ENCODE measurements around the gene RAB27A. TPM values are rescaled to one million over a fixed set of nuclear protein-coding genes. Genes with fewer than 3 reads are reported as not detected.
A peak's percentile ranks its signal among the peaks of the same experiment; 100 is the strongest.
"Not testable (repeated sequence)": the region's sequence is repeated elsewhere in the genome, so short reads cannot be mapped to it uniquely, and the experiment has no call there.

Gene RAB27A
- total RNA-seq (2014; rRNA removed; shearing (Covaris generic)) = 13.0 and 20.3 TPM in 2 replicates

DNA sequence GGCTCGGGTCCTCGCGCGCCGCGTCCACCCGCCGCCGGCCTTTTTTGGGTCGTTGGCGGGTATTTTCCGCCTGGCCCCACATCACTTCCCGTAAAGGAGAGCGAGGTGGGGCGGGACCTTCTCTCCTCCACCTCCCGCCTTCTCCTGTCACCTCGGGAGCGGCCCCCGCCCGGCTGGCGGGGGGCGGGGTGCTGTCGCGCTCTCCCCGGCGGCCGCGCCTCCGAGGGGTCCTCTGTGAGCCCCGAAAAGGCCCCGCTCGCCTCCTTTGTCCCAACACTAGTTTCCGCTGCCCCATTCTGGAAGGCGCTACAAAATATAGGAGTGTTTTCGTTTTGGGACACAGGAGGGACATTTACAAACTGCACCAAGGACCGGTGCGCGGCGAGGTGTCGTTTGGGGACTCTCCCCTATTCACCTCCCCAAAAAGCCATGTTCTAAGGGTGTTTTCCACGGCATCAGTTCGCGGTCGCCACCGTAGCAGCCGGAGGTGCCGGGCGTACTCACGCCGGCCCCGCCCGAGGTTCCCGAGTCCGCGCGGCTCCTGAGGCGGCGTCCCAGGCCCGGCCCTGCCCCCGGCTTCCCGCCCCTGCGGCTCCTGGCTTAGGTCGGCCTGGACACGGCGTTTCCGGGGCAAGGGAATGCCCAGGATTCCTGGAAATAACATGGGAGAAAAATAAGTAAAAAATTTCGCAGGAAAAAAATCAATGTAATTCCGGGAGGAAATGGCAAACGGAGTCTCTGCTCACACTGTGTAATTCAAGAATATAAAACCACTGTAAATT is at the start of gene RAB27A:
RAB27A (minus strand) TSS at position 68 of the 782 bp plus-strand sequence. CDS start 54,879 bp downstream, outside the sequence.
- Histone ChIP-seq H3K4me1 (replicated peaks) (peaks cover 7% of the 10 kb centered on the region), H3K27me3 (replicated peaks) (no peaks in the 10 kb centered on the region), H3K36me3 (peaks cover 15% of the 10 kb centered on the region), H3K4me3 (peak within 1 kb of the TSS; percentile 88), H3K9me3 (replicated peaks) (no peaks in the 10 kb centered on the region), H3K27ac (peak within 1 kb of the TSS; percentile 75)
- peak; percentile 80 to 88 for DNase-seq (ENCODE audit: low read depth in 1 of 2, low spot score in 2 of 2)

DNA sequence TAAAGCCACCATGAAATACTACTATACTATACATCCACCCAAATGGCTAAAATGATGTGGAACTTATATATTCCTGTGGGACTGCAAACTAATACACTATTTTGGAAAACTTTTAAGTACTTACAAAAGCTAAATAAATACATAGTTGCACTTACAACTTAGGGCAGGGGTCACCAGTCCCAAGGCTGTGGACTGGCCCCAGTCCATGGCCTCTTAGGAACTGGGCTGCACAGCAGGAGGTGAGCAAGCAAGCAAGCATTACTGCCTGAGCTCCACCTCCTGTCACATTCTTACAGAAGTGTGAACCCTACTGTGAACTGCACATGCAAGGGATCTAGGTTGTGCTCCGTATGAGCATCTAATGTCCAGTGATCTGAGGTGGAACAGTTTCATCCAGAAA is 47.5 kb upstream of the RAB27A start:
- Histone ChIP-seq H3K36me3 (peaks cover 18% of the 10 kb centered on the region), H3K27me3 (replicated peaks) (no peaks in the 10 kb centered on the region), H3K4me1 (replicated peaks) (no peaks in the 10 kb centered on the region), H3K27ac (no peak overlapping the region), H3K9me3 (replicated peaks) (no peaks in the 10 kb centered on the region), H3K4me3 (no peak overlapping the region)
- no peak for DNase-seq (ENCODE audit: low read depth in 1 of 2, low spot score in 2 of 2)

DNA sequence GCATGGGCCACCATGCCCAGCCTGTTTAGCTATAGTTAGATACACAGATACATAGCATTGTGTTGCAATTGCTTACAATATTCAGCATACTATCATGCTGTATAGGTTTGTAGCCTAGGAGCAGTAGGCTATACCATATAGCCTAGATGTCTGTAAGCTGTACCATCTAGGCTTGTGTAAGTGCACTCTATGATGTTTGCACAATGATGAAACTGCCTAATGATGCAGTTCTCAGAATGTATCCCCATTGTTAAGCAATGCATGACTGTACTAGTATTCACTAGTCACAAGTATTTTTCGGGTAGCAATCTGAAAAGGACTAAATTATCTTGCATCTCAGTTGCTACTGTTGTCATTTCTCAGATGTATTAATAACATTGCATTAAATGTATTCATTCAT is 45.4 kb upstream of the RAB27A start:
- Histone ChIP-seq H3K27ac (no peak overlapping the region), H3K4me3 (no peak overlapping the region), H3K4me1 (replicated peaks) (no peaks in the 10 kb centered on the region), H3K36me3 (peaks cover 19% of the 10 kb centered on the region), H3K9me3 (replicated peaks) (no peaks in the 10 kb centered on the region), H3K27me3 (replicated peaks) (no peaks in the 10 kb centered on the region)
- DNase-seq (ENCODE audit: low read depth in 1 of 2, low spot score in 2 of 2) = no peak

DNA sequence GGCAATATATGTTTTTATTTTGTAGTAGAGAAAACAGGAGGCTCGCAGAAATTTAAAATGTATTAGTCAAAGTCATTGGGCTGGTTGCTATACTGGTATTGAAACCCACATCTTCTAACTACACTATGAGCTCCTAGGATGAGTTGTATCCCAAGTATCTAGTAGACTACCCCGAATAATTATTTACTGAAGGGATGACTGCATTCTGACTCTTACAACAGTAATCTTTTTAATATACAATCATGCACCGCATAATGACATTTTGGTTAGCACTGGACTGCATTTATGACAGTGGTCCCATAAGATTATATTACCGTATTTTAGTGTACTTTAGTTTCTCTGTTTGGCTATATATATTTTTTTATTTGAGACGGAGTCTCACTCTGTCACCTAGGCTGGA is 44.8 kb upstream of the RAB27A start:
- Histone ChIP-seq H3K9me3 (replicated peaks) (no peaks in the 10 kb centered on the region), H3K4me1 (replicated peaks) (no peaks in the 10 kb centered on the region), H3K4me3 (no peak overlapping the region), H3K27me3 (replicated peaks) (no peaks in the 10 kb centered on the region), H3K36me3 (peaks cover 19% of the 10 kb centered on the region), H3K27ac (no peak overlapping the region)
- DNase-seq (ENCODE audit: low read depth in 1 of 2, low spot score in 2 of 2) = no peak

DNA sequence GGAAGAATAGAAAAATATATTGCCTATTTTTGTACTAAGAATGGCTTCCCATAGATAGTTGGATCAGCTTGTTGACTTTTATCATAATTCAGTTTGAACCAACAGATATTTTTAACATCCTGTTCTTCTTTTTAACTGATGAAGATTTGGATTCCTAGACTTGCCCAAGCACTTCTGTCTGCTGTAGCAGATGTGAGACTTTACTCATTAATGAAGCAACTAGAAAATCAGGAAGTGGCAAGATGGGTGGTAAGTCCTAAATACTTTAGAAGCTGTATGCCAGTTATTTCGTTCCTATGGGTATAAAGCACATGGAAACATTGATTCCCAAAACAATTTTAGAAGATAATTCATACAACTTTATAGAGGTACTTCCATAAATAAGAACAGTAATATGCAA is 37.8 kb upstream of the RAB27A start:
- no peak overlapping the region for H3K4me3 ChIP-seq
- no peaks in the 10 kb centered on the region for H3K27me3 ChIP-seq (replicated peaks)
- H3K36me3 ChIP-seq = peaks cover 8% of the 10 kb centered on the region
- no peak overlapping the region for H3K27ac ChIP-seq
- H3K4me1 ChIP-seq (replicated peaks) = no peaks in the 10 kb centered on the region
- DNase-seq (ENCODE audit: low read depth in 1 of 2, low spot score in 2 of 2) = no peak
- no peaks in the 10 kb centered on the region for H3K9me3 ChIP-seq (replicated peaks)

GRCh38 chr15:55322467-55322866 is 32.9 kb upstream of the RAB27A start:
- peaks cover 3% of the 10 kb centered on the region; the same call in 1 of the 2 replicates for H3K36me3 ChIP-seq
- H3K4me3 ChIP-seq = no peak overlapping the region
- no peak overlapping the region for H3K27ac ChIP-seq
- H3K4me1 ChIP-seq (replicated peaks) = peaks cover 7% of the 10 kb centered on the region
- no peaks in the 10 kb centered on the region for H3K27me3 ChIP-seq (replicated peaks)
- no peak for DNase-seq (ENCODE audit: low read depth in 1 of 2, low spot score in 2 of 2)
- no peaks in the 10 kb centered on the region for H3K9me3 ChIP-seq (replicated peaks)

- no peak overlapping the region for H3K4me3 ChIP-seq
- DNase-seq (ENCODE audit: low read depth in 1 of 2, low spot score in 2 of 2) = no peak
These were observed 31.4 kb upstream of the RAB27A start for GRCh38 chr15:55320963-55321362.

GRCh38 chr15:55320238-55320550 is 30.6 kb upstream of the RAB27A start:
- Histone ChIP-seq H3K27ac (no peak overlapping the region), H3K27me3 (replicated peaks) (no peaks in the 10 kb centered on the region), H3K36me3 (peaks cover 10% of the 10 kb centered on the region; the same call in 1 of the 2 replicates), H3K9me3 (replicated peaks) (no peaks in the 10 kb centered on the region), H3K4me3 (peak overlapping the region; percentile 73; the same call in 1 of the 2 replicates), H3K4me1 (replicated peaks) (peaks cover 7% of the 10 kb centered on the region)
- DNase-seq (ENCODE audit: low read depth in 1 of 2, low spot score in 2 of 2) = no peak

More at GRCh38 chr15:55320963-55321362, 31.4 kb upstream of the RAB27A start:
- no peaks in the 10 kb centered on the region for H3K9me3 ChIP-seq (replicated peaks)
- no peak overlapping the region for H3K27ac ChIP-seq
- peaks cover 10% of the 10 kb centered on the region; the same call in 1 of the 2 replicates for H3K36me3 ChIP-seq
- H3K27me3 ChIP-seq (replicated peaks) = no peaks in the 10 kb centered on the region
- H3K4me1 ChIP-seq (replicated peaks) = peaks cover 7% of the 10 kb centered on the region

- peaks cover 7% of the 10 kb centered on the region for H3K4me1 ChIP-seq (replicated peaks)
- H3K4me3 ChIP-seq = peak overlapping the region; percentile 73
- no peaks in the 10 kb centered on the region for H3K9me3 ChIP-seq (replicated peaks)
- DNase-seq (ENCODE audit: low read depth in 1 of 2, low spot score in 2 of 2) = peak in 1 of 2 experiments; percentile 7
- peaks cover 8% of the 10 kb centered on the region; the same call in 1 of the 2 replicates for H3K36me3 ChIP-seq
- H3K27me3 ChIP-seq (replicated peaks) = no peaks in the 10 kb centered on the region
- H3K27ac ChIP-seq = peak overlapping the region; percentile 96
These were observed 30.1 kb upstream of the RAB27A start for GRCh38 chr15:55319537-55320237.

GRCh38 chr15:55318588-55319494 is 29.2 kb upstream of the RAB27A start, which contains the start of the genes PIGB and PIGBOS1:
Gene PIGB, plus strand, starts transcription at chr15:55319222. Its CDS starts 29 bp downstream, at chr15:55319251.
Gene PIGBOS1, minus strand, starts transcription at chr15:55319123. Its CDS starts 1,331 bp downstream, at chr15:55317792.
- Histone ChIP-seq H3K27ac (peak within 1 kb of the TSS; percentile 96), H3K9me3 (replicated peaks) (no peaks in the 10 kb centered on the region), H3K27me3 (replicated peaks) (no peaks in the 10 kb centered on the region), H3K4me1 (replicated peaks) (peaks cover 7% of the 10 kb centered on the region), H3K36me3 (peaks cover 8% of the 10 kb centered on the region; the same call in 1 of the 2 replicates), H3K4me3 (peak within 1 kb of the TSS; percentile 73)
- peak; percentile 88 to 90 for DNase-seq (ENCODE audit: low read depth in 1 of 2, low spot score in 2 of 2)

GRCh38 chr15:55302801-55303200 is 13.2 kb upstream of the RAB27A start:
- not testable (repeated sequence) for H3K9me3 ChIP-seq (replicated peaks); H3K27me3 ChIP-seq (replicated peaks); H3K36me3 ChIP-seq; DNase-seq (ENCODE audit: low read depth in 1 of 2, low spot score in 2 of 2); H3K4me3 ChIP-seq; H3K27ac ChIP-seq; H3K4me1 ChIP-seq (replicated peaks)

GRCh38 chr15:55297315-55297714 is 7.7 kb upstream of the RAB27A start:
- Histone ChIP-seq H3K4me3 (no peak overlapping the region), H3K36me3 (no peaks in the 10 kb centered on the region), H3K9me3 (replicated peaks) (no peaks in the 10 kb centered on the region), H3K27ac (no peak overlapping the region), H3K27me3 (replicated peaks) (no peaks in the 10 kb centered on the region), H3K4me1 (replicated peaks) (no peaks in the 10 kb centered on the region)
- DNase-seq (ENCODE audit: low read depth in 1 of 2, low spot score in 2 of 2) = no peak

DNA sequence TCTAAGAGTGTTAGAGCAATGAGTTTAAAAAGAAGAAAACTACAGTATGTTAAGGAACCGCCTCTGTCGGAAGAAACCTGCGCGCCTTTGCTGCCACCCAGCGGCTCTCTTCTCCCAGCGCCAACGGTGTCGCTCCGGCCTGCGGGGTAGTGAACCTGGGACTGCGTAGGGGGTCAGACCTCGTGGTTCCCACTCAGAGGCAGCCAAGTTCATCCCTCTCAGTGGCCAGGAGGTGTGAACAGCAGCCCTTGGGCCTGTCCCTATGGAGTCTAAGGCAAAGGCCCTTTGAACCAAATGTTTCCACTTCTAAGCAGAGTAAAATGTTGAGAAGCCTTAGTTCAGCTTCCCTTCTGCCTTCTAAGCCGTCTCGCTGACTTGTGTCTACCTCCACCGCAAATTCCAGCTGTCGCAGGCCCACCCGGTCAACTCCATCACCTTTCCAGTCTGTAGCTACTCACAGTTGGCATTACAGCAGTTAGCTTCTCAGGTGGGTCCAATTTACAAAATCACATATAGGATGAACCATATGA is 980 bp upstream of the RAB27A start:
- Histone ChIP-seq H3K27ac (peak overlapping the region; percentile 75), H3K4me3 (peak overlapping the region; percentile 88), H3K4me1 (replicated peaks) (peaks cover 7% of the 10 kb centered on the region), H3K27me3 (replicated peaks) (no peaks in the 10 kb centered on the region), H3K9me3 (replicated peaks) (no peaks in the 10 kb centered on the region), H3K36me3 (peaks cover 13% of the 10 kb centered on the region)
- DNase-seq (ENCODE audit: low read depth in 1 of 2, low spot score in 2 of 2) = peak; percentile 84 to 88
